Measurements from ENCODE around the gene CHRNA10.

CHRNA10 gene

GRCh38 chr11:3679077-3679476 is 7.9 kb upstream of the CHRNA10 start:
- Histone ChIP-seq H3K27me3 (ENCODE audit: insufficient read depth, insufficient read length) (no peaks in the 10 kb centered on the region), H3K9me3 (ENCODE audit: insufficient read depth, low read length) (no peaks in the 10 kb centered on the region), H3K4me3 (ENCODE audit: insufficient read length, low read depth) (no peak overlapping the region), H3K36me3 (ENCODE audit: insufficient read depth, insufficient read length, low read length) (peaks cover 89% of the 10 kb centered on the region), H3K9ac (ENCODE audit: insufficient read length, low read depth) (no peak overlapping the region), H3K4me1 (ENCODE audit: insufficient read depth, insufficient read length) (peaks cover 2% of the 10 kb centered on the region)
- TF ChIP-seq YY1 (IDR thresholded peaks at IDR 0.05; ENCODE audit: insufficient read depth, insufficient read length) (no peak), ZNF274 (IDR thresholded peaks at IDR 0.05; ENCODE audit: low read depth, low read length) (no peak), SUZ12 (IDR thresholded peaks at IDR 0.05; ENCODE audit: extremely low read depth, insufficient read depth, insufficient read length) (no peak)
- DNase-seq (ENCODE audit: low read depth, low spot score): no peak

DNA sequence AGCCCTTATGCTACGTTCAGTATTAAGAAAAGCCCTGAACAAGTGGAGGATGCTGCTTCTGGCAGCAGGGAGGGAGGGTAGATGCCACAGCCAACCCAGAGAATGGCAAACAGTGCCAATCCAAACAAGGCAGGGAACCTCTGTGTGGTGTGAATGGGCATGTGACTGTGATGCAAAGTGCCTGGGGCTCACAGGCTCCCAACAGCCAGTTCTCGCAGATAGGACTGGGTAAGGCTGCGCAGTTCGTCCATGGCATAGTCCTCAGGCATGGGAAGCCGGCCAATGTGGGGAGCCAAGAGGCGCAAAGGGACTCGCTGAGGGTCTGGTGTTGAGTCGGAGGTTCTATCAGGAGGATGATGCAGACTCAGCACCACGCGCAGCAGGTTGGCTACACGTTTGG is 4.8 kb upstream of the CHRNA10 start:
- H3K9ac ChIP-seq (ENCODE audit: insufficient read length, low read depth): no peak overlapping the region
- no peaks in the 10 kb centered on the region for H3K9me3 ChIP-seq (ENCODE audit: insufficient read depth, low read length)
- H3K27me3 ChIP-seq (ENCODE audit: insufficient read depth, insufficient read length): no peaks in the 10 kb centered on the region
- no peak overlapping the region for H3K4me3 ChIP-seq (ENCODE audit: insufficient read length, low read depth)
- no peak for DNase-seq (ENCODE audit: low read depth, low spot score)
- peaks cover 6% of the 10 kb centered on the region for H3K4me1 ChIP-seq (ENCODE audit: insufficient read depth, insufficient read length)
- TF ChIP-seq YY1 (IDR thresholded peaks at IDR 0.05; ENCODE audit: insufficient read depth, insufficient read length): no peak
- peaks cover 89% of the 10 kb centered on the region for H3K36me3 ChIP-seq (ENCODE audit: insufficient read depth, insufficient read length, low read length)

DNA sequence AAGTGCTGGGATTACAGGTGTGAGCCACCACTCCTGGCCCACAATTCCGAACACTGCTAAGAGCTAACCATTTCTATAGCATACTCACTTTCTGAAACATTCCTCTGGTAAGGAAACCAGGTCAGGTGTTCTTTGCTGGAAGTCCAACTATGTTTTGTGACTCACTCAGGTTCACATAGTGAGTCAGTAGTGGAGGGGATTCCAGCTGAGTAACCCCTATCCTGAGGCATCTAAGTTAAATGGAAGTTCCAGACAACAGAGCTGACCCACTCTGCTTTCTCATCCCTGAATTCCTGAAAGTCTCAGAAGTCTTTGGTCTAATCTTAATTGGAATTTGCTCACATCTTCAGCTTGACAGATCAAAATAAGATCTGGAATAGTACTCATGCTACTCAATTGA is 3.0 kb upstream of the CHRNA10 start:
- Histone ChIP-seq H3K9ac (ENCODE audit: insufficient read length, low read depth) (no peak overlapping the region), H3K4me1 (ENCODE audit: insufficient read depth, insufficient read length) (peaks cover 6% of the 10 kb centered on the region)
- TF ChIP-seq SUZ12 (IDR thresholded peaks at IDR 0.05; ENCODE audit: extremely low read depth, insufficient read depth, insufficient read length): no peak
- no peak for TF ChIP-seq YY1 (IDR thresholded peaks at IDR 0.05; ENCODE audit: insufficient read depth, insufficient read length)

GRCh38 chr11:3669742-3670183 is 1.4 kb downstream of the CHRNA10 start:
- Histone ChIP-seq H3K9me3 (ENCODE audit: insufficient read depth, low read length) (no peaks in the 10 kb centered on the region), H3K4me1 (ENCODE audit: insufficient read depth, insufficient read length) (peaks cover 4% of the 10 kb centered on the region), H3K27me3 (ENCODE audit: insufficient read depth, insufficient read length) (no peaks in the 10 kb centered on the region), H3K36me3 (ENCODE audit: insufficient read depth, insufficient read length, low read length) (peaks cover 83% of the 10 kb centered on the region), H3K9ac (ENCODE audit: insufficient read length, low read depth) (no peak overlapping the region), H3K4me3 (ENCODE audit: insufficient read length, low read depth) (no peak overlapping the region)
- no peak for DNase-seq (ENCODE audit: low read depth, low spot score)
- TF ChIP-seq SUZ12 (IDR thresholded peaks at IDR 0.05; ENCODE audit: extremely low read depth, insufficient read depth, insufficient read length): no peak
- no peak for TF ChIP-seq ZNF274 (IDR thresholded peaks at IDR 0.05; ENCODE audit: low read depth, low read length)
- no peak for TF ChIP-seq YY1 (IDR thresholded peaks at IDR 0.05; ENCODE audit: insufficient read depth, insufficient read length)

More for the DNA sequence above, 3.0 kb upstream of the CHRNA10 start:
- Histone ChIP-seq H3K27me3 (ENCODE audit: insufficient read depth, insufficient read length) (no peaks in the 10 kb centered on the region), H3K4me3 (ENCODE audit: insufficient read length, low read depth) (no peak overlapping the region), H3K36me3 (ENCODE audit: insufficient read depth, insufficient read length, low read length) (peaks cover 87% of the 10 kb centered on the region), H3K9me3 (ENCODE audit: insufficient read depth, low read length) (no peaks in the 10 kb centered on the region)
- no peak for DNase-seq (ENCODE audit: low read depth, low spot score)

GRCh38 chr11:3669128-3669527 is 2.1 kb downstream of the CHRNA10 start:
- H3K27me3 ChIP-seq (ENCODE audit: insufficient read depth, insufficient read length): no peaks in the 10 kb centered on the region
- no peak overlapping the region for H3K4me3 ChIP-seq (ENCODE audit: insufficient read length, low read depth)
- TF ChIP-seq YY1 (IDR thresholded peaks at IDR 0.05; ENCODE audit: insufficient read depth, insufficient read length) (no peak), SUZ12 (IDR thresholded peaks at IDR 0.05; ENCODE audit: extremely low read depth, insufficient read depth, insufficient read length) (no peak), ZNF274 (IDR thresholded peaks at IDR 0.05; ENCODE audit: low read depth, low read length) (no peak)
- H3K36me3 ChIP-seq (ENCODE audit: insufficient read depth, insufficient read length, low read length): peaks cover 88% of the 10 kb centered on the region
- H3K4me1 ChIP-seq (ENCODE audit: insufficient read depth, insufficient read length): peaks cover 4% of the 10 kb centered on the region
- no peaks in the 10 kb centered on the region for H3K9me3 ChIP-seq (ENCODE audit: insufficient read depth, low read length)
- DNase-seq (ENCODE audit: low read depth, low spot score): no peak
- H3K9ac ChIP-seq (ENCODE audit: insufficient read length, low read depth): no peak overlapping the region

DNA sequence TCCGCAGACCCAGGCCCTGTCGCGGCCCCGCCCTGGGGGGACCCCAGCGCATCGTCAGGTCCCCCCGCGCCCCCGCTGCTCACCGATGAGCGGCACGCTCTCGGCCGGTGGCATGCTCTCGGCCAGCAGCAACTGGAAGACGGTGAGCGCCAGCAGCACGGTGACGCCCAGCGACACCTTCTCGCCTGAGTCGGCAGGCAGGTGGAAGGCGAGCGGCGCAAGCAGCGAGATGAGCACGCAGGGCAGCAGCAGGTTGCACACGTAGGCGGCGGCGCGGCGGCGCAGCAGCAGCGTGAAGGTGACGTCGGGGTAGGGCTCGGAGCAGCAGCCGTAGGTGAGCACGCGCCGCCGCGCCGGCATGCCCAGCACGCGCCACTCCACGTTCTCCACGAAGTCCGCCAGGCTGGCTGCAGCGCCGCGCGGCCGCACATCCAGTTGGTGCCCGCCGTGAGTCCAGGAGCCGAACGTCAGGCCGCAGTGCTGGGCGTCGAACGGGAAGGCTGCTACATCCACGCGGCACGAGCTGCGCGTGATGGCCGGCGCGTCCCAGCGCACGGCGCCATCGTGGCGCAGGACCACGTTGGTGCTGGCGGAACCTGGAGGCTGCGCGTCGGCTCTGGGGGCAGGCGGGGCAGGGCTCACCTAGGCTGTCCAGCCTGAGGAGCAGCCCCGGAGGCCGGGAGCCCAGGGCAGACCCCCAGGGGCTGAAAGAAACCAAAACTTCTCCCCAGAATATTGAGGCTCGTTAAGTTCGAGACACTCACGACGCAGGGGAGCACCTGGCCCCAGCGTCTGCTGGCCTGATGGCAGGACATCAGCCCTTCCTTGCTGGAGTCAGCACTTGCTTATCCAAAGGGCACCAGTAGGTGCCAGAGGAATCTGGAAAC is 3.8 kb downstream of the CHRNA10 start:
- H3K9me3 ChIP-seq (ENCODE audit: insufficient read depth, low read length): no peaks in the 10 kb centered on the region
- DNase-seq (ENCODE audit: low read depth, low spot score): no peak
- no peaks in the 10 kb centered on the region for H3K27me3 ChIP-seq (ENCODE audit: insufficient read depth, insufficient read length)
- no peak for TF ChIP-seq YY1 (IDR thresholded peaks at IDR 0.05; ENCODE audit: insufficient read depth, insufficient read length)
- no peak for TF ChIP-seq ZNF274 (IDR thresholded peaks at IDR 0.05; ENCODE audit: low read depth, low read length)
- no peak for TF ChIP-seq SUZ12 (IDR thresholded peaks at IDR 0.05; ENCODE audit: extremely low read depth, insufficient read depth, insufficient read length)
- no peak overlapping the region for H3K9ac ChIP-seq (ENCODE audit: insufficient read length, low read depth)
- H3K4me1 ChIP-seq (ENCODE audit: insufficient read depth, insufficient read length): peaks cover 4% of the 10 kb centered on the region
- peaks cover 76% of the 10 kb centered on the region for H3K36me3 ChIP-seq (ENCODE audit: insufficient read depth, insufficient read length, low read length)
- H3K4me3 ChIP-seq (ENCODE audit: insufficient read length, low read depth): no peak overlapping the region

GRCh38 chr11:3666023-3666530 is 5.1 kb downstream of the CHRNA10 start:
- Histone ChIP-seq H3K9ac (ENCODE audit: insufficient read length, low read depth) (no peak overlapping the region), H3K9me3 (ENCODE audit: insufficient read depth, low read length) (no peaks in the 10 kb centered on the region), H3K4me1 (ENCODE audit: insufficient read depth, insufficient read length) (no peaks in the 10 kb centered on the region), H3K36me3 (ENCODE audit: insufficient read depth, insufficient read length, low read length) (peaks cover 64% of the 10 kb centered on the region), H3K27me3 (ENCODE audit: insufficient read depth, insufficient read length) (no peaks in the 10 kb centered on the region), H3K4me3 (ENCODE audit: insufficient read length, low read depth) (no peak overlapping the region)
- TF ChIP-seq YY1 (IDR thresholded peaks at IDR 0.05; ENCODE audit: insufficient read depth, insufficient read length) (no peak), ZNF274 (IDR thresholded peaks at IDR 0.05; ENCODE audit: low read depth, low read length) (no peak), SUZ12 (IDR thresholded peaks at IDR 0.05; ENCODE audit: extremely low read depth, insufficient read depth, insufficient read length) (no peak)
- DNase-seq (ENCODE audit: low read depth, low spot score): no peak

Data from NT2/D1 (cell line).